ENCODE measurements around the gene ITSN1.

DNA sequence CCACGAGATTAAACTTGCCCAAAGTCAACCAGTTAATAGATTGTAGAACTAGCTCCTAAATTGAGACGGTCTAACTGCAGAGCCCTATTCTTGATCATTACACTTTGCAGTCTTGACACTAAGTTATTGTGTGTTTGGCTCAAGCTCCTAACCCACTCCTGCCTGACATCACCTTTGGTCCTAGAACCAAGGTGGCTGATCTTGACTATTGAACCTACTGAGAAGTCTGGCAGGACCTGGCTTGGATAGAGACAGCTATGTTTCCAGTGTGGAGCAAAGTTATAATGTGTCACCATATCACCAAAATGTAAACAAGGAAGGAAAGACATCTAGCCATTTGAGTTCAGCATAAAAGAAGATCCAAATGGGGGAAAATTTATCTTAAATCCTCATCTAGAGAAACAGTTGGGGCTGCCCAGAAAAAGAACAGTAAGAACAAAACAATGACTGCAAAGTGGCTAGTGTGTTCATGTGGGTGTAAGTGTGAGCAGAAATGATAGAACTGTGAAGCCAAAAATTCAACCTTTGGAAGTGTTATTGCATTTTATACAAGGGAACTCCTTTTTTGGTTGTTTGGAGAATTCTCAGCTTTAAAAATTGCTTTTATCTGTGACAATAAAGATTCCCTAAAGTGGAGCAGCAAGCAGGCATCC, 166.5 kb downstream of the ITSN1 start:
- TF ChIP-seq CTCF (IDR thresholded peaks at IDR 0.05) (no peak), POLR2A (IDR thresholded peaks at IDR 0.05; ENCODE audit: low read depth) (no peak), EP300 (IDR thresholded peaks at IDR 0.05) (no peak), POLR2AphosphoS5 (IDR thresholded peaks at IDR 0.05) (no peak)

Data from esophagus muscularis mucosa (tissue), 4 donors.